H54 (cell line): ENCODE measurements around the gene BLOC1S1.

Source experiments
- DNase-seq: peaks from one replicate; pipeline ENCODE4 v3.0.0; 2011; ENCODE audit warnings: low spot score, mixed read lengths; ENCODE audit not compliant: insufficient read length
- FAIRE-seq: peaks from 3 replicates; lab custom pipeline; 2011; peaks lifted over from hg19 to GRCh38; lab: Jason Lieb, UNC
- POLR2A ChIP-seq: IDR thresholded peaks from 2 replicates; pipeline ENCODE4 v1.6.1; 2011; ENCODE audit warnings: low read depth, mild to moderate bottlenecking, low read length

The BLOC1S1 gene

DNA sequence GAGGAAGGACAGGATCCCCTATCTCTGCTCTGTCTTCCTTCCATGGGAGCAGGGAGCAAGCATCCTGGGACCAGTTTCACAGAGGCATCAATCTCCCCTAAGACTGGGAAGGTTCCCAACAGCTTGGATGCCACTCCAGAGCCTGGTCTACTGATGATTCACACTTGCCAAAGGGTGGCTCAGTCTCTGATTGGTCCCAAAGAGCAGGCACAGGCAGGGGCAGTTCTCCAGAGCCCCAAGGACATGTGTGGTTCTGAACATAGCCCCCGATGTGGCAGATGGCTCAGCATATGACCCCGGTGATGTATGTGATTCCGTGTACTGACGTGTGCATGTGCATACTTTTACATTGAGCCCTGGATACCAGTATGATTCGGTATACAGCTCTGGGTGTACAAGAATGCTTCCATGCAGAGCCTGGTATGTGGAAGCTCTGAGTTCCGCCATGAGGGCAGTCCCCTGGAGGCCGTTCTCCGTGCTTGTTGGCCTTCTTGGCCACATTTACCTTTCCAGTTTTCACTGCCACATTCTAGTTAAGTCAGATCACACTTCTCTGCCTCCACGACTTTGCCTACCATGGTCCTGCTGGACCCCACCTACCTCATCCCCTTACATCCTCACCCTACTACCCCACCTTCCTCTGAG, 29.4 kb upstream of the BLOC1S1 start:
- no peak for FAIRE-seq
- 0 out of 2 replicates have a peak, but pooled peaks have one; percentile 17 for TF ChIP-seq POLR2A
- no peak for DNase-seq

DNA sequence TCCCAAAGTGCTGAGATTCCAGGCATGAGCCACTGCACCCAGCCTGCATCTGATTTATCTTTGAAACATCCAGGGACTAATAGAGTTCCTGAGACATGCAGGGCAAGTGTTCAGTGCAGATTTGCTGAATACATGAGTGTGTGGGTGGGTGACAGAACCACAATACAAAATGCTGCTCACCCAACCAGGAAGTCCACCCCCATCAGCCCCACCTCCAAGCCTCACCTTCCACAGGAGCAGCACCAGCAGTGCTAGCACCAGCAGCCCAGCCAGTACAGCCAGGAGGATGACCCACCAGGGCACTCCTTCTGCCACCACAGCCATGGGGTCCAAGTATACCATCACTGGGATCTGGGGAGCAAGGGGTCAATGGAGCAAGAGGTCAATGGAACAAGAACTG, 28.1 kb upstream of the BLOC1S1 start:
- no peak for TF ChIP-seq POLR2A
- DNase-seq (no peak), FAIRE-seq (no peak)

DNA sequence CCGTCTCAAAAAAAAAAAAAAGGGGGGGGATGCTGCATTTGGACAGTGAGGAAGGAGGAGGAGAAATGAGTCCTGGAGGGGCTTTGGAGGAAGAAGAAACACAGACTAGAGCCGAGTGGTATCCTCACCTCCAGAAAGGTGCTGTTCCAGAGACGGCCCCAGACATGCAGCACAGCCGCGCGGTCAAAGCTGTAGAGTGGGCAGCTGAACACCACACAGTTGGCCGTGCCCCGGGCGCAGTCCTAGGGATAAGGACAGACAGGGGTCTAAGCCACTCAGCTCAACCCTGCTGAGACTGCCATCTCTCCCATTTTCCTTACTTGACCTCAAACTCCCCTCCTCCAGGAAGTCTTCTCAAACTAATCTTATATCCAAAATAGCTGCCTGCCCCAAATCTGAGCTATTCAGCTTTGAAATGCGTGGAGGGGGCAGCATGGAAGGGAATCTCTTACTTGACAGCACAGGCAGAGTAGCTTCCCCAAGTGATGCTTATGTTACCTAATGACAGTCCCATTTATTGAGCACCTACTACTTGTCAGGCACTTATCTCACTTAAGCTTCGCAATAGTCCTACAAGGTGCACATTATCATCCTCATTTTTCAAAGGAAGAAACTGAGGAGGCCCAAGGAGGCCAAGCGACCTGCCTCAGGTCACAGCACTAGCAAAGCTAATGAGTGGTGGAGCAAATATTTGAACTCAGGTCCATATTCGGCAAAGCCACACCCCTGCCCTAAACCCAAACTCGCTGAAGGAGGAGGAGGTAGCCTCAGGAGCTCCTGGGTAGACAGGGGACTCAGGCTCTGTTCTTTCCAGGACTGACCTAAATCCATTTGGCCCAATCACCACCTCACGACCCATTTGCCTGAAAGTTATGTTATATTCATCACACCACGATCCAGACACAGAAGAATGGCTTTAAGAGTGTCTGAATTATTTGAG, 26.9 kb upstream of the BLOC1S1 start:
- no peak for TF ChIP-seq POLR2A
- no peak for DNase-seq
- no peak for FAIRE-seq

DNA sequence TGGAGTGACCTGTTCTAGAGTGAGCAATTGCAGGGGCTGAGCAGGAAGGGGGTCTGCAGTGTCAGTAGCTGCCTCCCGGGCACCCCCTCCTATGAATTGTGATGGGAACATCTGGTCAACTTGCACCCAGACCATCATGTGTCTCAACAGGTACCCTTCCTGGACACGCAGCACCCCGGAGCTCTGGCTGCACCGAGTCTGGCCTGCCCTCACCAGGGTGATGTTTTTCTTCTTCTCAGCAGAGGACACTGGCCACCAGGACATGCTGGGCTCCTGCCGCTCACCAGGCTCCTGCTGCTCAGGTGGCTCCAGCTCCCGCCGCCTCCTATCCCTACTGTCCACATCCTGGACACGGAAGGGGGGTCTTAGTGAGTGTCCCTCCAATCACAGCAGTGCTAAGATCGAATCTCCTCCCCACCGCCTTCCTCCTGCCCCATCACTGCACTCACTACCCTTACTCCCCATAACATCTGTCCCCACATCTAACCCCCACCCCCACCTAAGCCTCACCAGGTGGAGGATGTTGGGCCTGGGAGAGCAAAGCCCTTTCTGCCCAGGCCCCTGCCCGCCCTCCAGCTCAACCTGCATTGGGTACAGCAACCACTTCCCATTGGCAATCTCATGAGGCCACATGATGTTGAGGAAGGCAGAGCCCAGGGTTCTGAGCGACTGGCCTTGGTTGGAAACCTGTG, 23.1 kb upstream of the BLOC1S1 start:
- FAIRE-seq (no peak), DNase-seq (no peak)
- TF ChIP-seq POLR2A = no peak

DNA sequence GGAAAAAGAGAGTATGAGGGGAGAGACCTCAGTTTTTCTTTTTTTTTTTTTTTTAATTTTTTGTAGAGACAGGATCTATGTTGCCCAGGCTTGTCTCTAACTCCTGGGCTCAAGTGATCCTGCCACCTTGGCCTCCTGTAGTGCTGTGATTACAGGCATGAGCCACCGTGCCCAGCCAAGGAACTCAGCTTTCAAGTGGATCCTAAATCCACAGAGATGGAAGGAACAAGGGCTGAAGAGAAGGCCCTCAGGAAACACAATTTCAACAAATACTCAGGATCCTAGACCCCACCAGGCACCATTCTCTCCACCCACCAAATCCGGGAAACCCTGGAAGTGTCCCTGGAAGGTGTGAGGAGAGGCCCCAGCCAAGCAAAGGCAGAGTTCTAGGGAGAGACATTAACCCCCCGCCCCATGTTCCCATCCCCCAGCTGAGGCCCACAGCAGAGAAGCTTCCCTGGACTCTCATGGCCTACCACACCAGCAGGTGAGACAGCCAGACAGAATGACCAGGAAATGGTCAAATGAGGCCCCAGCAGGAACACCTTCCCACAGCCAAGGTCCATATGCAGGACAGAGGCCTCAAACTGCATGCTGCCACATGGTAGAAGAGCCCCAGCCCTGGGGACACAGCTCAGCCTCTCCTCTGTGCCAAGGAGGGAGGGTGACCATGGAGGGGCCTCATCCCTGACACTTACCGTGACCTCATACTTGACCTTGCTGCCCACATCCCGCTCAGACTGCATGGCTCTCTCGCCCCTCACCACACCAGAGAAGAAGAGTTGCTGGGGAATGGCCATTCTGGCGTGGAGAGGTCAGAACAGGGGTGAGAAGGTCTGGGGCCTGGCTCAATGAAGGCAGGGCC, 22.3 kb upstream of the BLOC1S1 start:
- DNase-seq = no peak
- TF ChIP-seq POLR2A = no peak
- FAIRE-seq = no peak

DNA sequence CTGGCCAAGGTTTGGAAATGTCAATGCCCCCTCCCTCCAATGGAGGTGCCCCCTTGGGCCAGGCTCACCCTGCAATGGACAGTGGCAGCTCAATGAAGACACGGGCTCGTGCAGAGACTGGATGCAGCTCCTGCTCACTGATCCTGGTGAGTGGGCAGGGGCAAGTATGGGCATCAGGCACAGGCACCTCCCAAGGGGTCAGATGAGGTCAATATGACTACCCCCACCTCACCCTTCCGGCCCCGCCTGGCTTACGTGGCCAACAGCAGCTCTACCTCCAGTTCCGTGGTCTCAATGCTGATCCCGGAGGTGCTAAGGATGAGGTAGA, 21.7 kb upstream of the BLOC1S1 start:
- TF ChIP-seq POLR2A = no peak
- no peak for FAIRE-seq

DNA sequence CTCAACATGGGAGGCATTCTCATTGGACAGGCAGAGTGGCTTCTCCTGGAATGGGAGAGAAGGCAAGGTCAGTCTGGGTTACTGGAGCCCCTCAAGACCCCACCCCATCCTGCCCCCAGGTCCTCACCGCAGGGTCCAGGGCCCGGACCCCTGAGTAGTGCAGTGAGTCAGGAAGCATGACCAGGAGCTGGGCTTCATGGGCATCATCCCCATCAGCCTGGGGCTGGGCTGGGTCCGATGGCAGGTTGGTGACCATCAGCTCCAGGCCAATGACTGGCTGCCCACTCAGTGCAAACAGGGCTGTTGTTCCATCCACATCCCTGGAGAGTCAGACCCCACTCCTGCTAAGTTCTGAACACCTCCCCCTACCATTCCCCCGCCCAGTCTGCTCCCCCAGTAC, 21.2 kb upstream of the BLOC1S1 start:
- FAIRE-seq (no peak), DNase-seq (no peak)
- no peak for TF ChIP-seq POLR2A

More for the DNA sequence above, 21.7 kb upstream of the BLOC1S1 start:
- no peak for DNase-seq

DNA sequence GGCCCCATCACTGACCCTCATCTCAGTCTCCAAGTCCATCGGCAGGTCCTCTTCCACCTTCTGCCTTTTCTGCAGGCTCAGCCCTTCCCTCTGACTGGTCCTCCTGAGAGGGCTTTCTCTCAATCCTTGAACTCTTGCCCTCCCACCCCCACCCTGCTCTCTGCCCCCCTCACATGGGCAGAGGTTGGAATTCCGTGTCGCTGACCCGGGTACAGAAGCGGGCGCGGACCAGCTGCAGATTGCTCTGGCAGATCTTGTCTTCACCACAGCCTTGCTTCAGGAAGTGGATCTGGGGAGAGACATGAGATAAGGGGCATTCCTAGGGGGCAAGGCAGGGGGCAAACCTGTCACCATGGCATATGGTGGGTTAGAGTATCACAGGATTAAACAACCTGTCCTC, 20.5 kb upstream of the BLOC1S1 start:
- DNase-seq (no peak), FAIRE-seq (no peak)
- no peak for TF ChIP-seq POLR2A

DNA sequence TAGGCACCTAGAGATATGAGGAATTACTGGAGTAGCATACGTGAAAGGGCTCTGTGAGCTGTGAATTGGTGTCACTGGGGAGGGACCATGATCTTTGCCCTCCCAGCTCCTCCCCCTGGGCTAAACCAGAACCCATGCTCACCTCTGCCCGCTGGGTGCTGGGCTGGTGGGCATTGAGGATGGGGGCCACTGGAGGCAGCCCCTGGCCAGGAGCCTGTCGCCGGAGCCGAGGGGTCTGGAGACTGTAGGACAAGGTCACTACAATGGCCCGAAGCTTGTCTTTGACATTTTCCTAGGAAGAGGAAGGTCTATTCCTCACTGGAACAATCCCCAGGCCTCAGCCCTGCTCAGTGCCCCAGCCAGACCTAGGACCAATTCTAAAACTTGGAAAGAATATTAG, 19.7 kb upstream of the BLOC1S1 start:
- FAIRE-seq = no peak
- DNase-seq = no peak
- TF ChIP-seq POLR2A = no peak

DNA sequence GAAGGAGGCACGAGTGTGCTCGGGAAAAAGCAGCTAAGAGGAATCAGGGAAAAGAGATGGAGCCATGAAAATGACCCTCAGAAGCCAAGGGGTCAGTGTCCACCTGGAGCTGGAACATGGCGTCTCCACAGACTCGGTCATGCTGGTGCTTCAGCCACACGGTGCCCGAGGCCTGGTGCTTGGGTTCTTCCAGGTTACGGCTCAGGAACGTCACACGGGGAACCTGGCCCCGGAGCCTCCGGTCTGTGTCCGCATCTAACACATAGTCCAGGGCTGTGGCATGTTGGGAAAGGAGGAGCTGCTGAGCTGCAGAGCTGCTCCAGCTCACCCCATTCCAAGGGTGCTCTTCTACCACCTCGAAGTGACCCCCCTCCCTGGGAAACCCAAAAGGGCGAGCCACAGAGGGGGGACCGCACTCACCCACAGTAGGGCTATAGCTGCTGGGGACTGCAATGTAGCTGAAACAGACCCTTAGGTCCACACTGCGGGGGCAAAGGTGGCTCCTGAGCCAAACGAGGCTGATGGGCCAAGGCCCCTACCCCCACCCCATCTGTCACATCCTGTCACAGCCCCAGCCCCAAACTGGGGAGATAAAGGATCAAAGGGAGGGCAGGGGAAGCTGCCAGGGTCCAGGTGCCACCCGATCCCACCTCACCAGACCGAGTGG, 18.9 kb upstream of the BLOC1S1 start:
- no peak for TF ChIP-seq POLR2A
- FAIRE-seq (no peak), DNase-seq (no peak)

DNA sequence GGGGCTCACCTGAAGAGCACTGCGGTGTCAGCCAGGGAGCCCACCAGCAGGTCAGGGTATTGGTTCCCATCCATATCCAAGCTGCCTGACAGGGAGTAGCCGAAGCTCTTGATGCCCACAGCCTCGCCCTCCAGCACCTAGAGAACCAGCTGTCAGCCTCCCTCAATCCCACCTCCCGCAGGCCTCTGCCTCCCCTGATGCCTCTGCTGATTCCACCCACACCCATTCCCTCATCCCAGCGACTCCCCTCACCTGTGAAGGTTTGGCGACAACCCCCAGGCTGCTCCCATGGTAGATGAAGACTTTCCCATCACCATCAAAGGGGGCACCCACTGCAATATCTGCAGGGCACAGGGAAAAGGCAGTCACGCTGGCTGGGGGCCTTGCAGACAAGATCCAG, 18.2 kb upstream of the BLOC1S1 start:
- FAIRE-seq (no peak), DNase-seq (no peak)
- no peak for TF ChIP-seq POLR2A

DNA sequence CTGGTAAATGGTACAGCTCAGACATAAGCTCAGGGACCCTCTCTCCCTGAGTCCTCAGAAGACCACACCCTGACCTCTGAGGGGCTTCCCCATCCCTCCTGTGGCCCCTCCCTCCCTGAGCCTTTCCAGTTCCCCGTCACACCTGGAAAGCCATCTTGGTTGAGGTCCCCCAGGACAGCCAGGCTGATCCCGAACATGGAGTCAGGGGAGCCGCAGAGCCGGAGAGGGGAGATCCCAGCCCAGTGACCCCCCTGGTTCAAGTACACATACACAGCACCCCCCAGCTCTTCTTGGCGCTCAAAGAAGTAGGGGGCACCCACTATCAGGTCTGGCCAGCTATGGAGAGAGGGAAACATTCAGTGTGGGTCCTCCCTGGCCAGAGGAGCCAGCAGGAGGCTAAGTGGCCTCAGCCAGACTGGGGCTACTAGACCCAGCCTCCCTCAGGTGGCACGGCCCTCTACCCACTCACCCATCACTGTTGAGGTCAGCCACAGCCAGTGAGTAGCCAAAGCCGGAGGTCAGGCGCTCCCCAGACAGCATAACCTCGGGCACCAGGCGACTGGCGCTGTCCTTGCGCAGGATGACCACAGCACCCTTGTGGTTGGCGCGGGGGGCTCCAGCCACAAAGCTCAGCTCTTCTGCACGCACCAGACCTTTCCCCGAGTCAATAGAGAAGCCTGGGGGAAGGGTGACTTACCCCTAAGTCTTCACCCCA, 17.4 kb upstream of the BLOC1S1 start:
- FAIRE-seq = no peak
- DNase-seq = no peak
- no peak for TF ChIP-seq POLR2A

DNA sequence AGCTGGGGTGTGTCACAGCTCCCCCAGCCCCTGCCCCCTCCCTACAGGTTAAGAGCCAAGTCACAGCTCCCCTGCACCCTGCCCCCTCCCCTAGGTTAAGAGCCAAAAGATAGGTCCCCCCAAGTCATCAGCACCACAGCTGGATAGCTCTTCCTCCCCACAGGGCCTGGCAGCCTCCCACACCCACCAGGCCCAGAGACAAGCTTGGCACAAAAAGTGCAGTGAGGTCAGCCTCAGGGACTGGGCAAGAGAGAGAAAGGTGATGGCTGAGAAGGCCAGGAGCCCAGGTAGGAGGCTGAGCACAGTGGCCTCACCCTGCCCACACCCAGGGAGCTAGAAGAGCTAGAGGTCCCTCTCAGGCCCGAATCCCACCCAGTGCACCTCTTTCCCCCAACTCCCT, 16.9 kb upstream of the BLOC1S1 start:
- no peak for DNase-seq
- TF ChIP-seq POLR2A = no peak
- FAIRE-seq = no peak
